Esophagus squamous epithelium (tissue), 5 donors: Measurements from ENCODE around the gene GCDH. TPM values are rescaled to one million over a fixed set of nuclear protein-coding genes. Genes with fewer than 3 reads are reported as not detected.

Experiments used
- DNase-seq: peaks from one replicate; lab custom pipeline; 2025; lab: John Stamatoyannopoulos, UW
- H3K27ac ChIP-seq, 4 donors: fragments of 200-600 bp; sonication (generic); one replicate each; pipeline ENCODE4 v1.5.1; 2016 to 2019; ENCODE audit warnings: mild to moderate bottlenecking in 1 of 4
- H3K27me3 ChIP-seq, 4 donors: fragments of 200-600 bp; sonication (generic); 1 replicate in 3 of 4; 2 replicates in 1 of 4; pipeline versions ENCODE4 v1.5.1 to v1.6.0; 2017 to 2021; ENCODE audit warnings: antibody characterized with exemption in 1 of 4
- H3K36me3 ChIP-seq, 3 donors: fragments of 200-600 bp; sonication (generic); one replicate each; pipeline ENCODE4 v1.5.1; 2016 to 2019
- H3K4me1 ChIP-seq, 3 donors: fragments of 200-600 bp; sonication (generic); one replicate each; pipeline ENCODE4 v1.5.1; 2017 to 2019
- H3K4me3 ChIP-seq, 4 donors: fragments of 200-600 bp; sonication (generic); 1 replicate in 3 of 4; 2 replicates in 1 of 4; pipeline ENCODE4 v1.5.1; 2016 to 2019; ENCODE audit warnings: mild to moderate bottlenecking in 2 of 4, moderate library complexity in 1 of 4
- H3K9me3 ChIP-seq, 3 donors: fragments of 200-600 bp; sonication (generic); one replicate each; pipeline ENCODE4 v1.5.1; 2016 to 2019
- POLR2A ChIP-seq, 4 donors: fragments of 450-650 bp; IDR thresholded peaks; one replicate each; pipeline ENCODE4 v1.6.1; 2017; ENCODE audit warnings: antibody characterized with exemption in 4 of 4, mild to moderate bottlenecking in 4 of 4, moderate library complexity in 3 of 4
- WGBS, 2 donors: methylation state at CpG; one replicate each; pipeline ENCODE4 v1.1.5; 2018; 5-methylcytosine and 5-hydroxymethylcytosine counted together
- intact Hi-C: fragments of 100-400 bp; cut with DNase I; formaldehyde crosslinking; loops from one replicate; pipeline ENCODE4 v1.15.0; 2022
- total RNA-seq, 4 donors: library from RNA; depleted of rRNA; stranded (reverse); fragments of >200 nt; gene quantifications; one replicate each; pipeline ENCODE4 v1.1.0, GENCODE V29; 2016
- TF ChIP-seq, protein P1 (sequence below), 6 experiments: fragments of 450-650 bp in 4 of 6; fragments of 200-600 bp in 2 of 6; sonication (generic) in 2 of 6; IDR thresholded peaks; one replicate each; pipeline ENCODE4 v1.5.1; 2016 to 2019; ENCODE audit warnings: antibody characterized with exemption in 6 of 6, mild to moderate bottlenecking in 4 of 6, moderate library complexity in 4 of 6
- donor health status: DM: yes; HTN: yes; CAD: no.

Gene GCDH
- total RNA-seq, 4 donors from 2014 or later = 20.9 to 44.1 (median 34.9) TPM

DNA sequence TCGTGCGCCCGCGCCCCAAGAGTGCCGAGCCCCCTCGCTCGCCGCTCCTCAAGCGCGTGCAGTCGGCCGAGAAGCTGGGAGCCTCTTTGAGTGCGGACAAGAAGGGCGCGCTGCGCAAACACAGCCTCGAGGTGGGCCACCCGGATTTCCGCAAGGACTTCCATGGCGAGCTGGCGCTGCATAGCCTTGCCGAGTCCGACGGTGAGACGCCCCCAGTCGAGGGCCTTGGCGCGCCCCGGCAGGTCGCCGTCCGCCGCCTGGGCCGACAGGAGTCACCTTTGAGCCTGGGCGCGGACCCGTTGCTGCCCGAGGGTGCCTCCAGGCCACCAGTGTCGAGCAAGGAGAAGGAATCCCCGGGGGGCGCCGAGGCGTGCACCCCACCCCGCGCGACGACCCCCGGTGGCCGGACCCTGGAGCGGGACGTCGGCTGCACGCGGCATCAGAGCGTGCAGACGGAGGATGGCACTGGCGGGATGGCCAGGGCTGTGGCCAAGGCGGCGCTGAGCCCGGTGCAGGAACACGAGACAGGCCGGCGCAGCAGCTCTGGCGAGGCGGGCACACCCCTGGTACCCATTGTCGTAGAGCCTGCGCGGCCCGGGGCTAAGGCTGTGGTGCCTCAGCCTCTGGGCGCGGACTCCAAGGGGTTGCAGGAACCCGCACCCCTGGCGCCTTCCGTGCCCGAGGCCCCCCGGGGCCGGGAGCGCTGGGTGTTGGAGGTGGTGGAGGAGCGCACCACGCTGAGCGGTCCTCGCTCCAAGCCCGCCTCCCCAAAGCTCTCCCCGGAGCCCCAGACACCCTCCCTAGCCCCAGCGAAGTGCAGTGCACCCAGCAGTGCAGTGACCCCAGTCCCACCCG, 16.8 kb upstream of the GCDH start:
- intact Hi-C loops = no loop called here
- Histone ChIP-seq H3K27ac (no peak overlapping the region), H3K9me3 (no peaks in the 10 kb centered on the region), H3K4me1 (peaks cover 0 to 8% (median 6%) of the 10 kb centered on the region in 3 donors), H3K27me3 (no peaks in the 10 kb centered on the region), H3K4me3 (peak overlapping the region in 3 of 4 donors; percentile 23 to 49 (median 30)), H3K36me3 (peaks cover 14 to 52% (median 16%) of the 10 kb centered on the region in 3 donors)
- TF ChIP-seq POLR2A (IDR thresholded peaks at IDR 0.05) = no peak
- TF ChIP-seq, protein P1, sequence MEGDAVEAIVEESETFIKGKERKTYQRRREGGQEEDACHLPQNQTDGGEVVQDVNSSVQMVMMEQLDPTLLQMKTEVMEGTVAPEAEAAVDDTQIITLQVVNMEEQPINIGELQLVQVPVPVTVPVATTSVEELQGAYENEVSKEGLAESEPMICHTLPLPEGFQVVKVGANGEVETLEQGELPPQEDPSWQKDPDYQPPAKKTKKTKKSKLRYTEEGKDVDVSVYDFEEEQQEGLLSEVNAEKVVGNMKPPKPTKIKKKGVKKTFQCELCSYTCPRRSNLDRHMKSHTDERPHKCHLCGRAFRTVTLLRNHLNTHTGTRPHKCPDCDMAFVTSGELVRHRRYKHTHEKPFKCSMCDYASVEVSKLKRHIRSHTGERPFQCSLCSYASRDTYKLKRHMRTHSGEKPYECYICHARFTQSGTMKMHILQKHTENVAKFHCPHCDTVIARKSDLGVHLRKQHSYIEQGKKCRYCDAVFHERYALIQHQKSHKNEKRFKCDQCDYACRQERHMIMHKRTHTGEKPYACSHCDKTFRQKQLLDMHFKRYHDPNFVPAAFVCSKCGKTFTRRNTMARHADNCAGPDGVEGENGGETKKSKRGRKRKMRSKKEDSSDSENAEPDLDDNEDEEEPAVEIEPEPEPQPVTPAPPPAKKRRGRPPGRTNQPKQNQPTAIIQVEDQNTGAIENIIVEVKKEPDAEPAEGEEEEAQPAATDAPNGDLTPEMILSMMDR (IDR thresholded peaks at IDR 0.05) = no peak
- no peak for DNase-seq
- WGBS, 2 donors = 65 to 92% methylated on average over 2 to 16 of the region's 86 CpGs

DNA sequence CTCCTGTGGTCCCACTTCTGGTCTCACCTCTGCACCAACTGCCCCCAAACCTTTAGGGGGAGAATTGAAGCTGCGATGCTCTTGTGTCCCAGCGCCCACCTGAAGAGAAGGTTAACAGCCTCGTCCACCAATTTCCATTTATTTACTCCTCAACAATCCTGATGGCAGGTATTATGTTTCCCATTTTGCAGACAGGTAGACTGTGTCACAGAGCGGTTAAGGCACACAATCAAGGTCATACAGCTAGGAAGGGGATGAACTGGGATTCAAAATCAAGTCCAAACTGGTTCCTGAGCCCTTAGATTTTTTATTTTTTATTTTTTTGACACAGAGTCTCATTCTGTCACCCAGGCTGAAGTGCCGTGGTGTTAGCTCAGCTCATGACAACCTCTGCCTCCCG, 15.9 kb upstream of the GCDH start:
- Histone ChIP-seq H3K36me3 (peaks cover 14 to 52% (median 16%) of the 10 kb centered on the region in 3 donors), H3K4me3 (no peak overlapping the region), H3K27ac (no peak overlapping the region), H3K9me3 (no peaks in the 10 kb centered on the region), H3K27me3 (no peaks in the 10 kb centered on the region), H3K4me1 (peaks cover 1 to 15% (median 6%) of the 10 kb centered on the region in 3 donors)
- no peak for DNase-seq
- TF ChIP-seq, protein P1 (IDR thresholded peaks at IDR 0.05) = no peak
- TF ChIP-seq POLR2A (IDR thresholded peaks at IDR 0.05) = no peak
- intact Hi-C loops = no loop called here
- WGBS, 2 donors = 93 to 96% methylated on average over 6 of the region's 6 CpGs

DNA sequence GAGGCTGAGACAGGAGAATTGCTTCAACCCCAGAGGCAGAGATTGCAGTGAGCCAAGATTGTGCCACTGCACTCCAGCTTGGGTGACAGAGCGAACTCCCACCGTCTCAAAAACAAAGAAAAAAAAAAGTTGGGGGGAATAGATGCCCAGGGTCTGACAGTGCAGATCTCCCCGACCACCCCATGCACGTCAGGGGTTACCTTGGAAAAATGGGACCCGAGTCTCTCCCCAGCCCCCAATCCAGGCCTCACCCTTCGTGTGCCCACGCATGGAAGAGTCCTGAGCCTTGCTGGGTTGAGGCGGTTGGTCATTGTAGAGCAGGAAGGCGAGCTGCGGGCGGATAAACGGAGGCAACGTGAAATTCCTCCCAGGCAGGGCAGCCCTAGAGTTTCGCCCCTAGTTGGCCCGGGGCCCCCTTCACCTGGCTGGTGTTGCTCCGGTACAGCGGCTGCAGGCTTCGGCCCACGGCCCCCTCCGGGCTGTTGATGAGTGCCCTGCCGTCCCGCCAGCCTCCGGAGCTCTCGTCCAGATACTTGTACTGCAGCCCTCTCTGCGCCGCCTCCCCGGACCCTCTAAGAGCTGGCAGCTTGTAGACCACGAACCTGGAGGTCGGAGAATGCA, 10.3 kb upstream of the GCDH start:
- peaks cover 10 to 39% (median 15%) of the 10 kb centered on the region in 3 donors for H3K4me1 ChIP-seq
- H3K36me3 ChIP-seq = peaks cover 14 to 32% (median 16%) of the 10 kb centered on the region in 3 donors
- H3K27ac ChIP-seq = peak overlapping the region; percentile 84 to 96 (median 94)
- H3K4me3 ChIP-seq = peak overlapping the region; percentile 52 to 98 (median 82)
- intact Hi-C loops = no loop called here
- peaks cover 0 to 17% (median 14%) of the 10 kb centered on the region in 3 donors for H3K9me3 ChIP-seq
- no peak for TF ChIP-seq POLR2A (IDR thresholded peaks at IDR 0.05)
- TF ChIP-seq, protein P1 (IDR thresholded peaks at IDR 0.05) = no peak
- DNase-seq = no peak
- peaks cover 0 to 20% (median 0%) of the 10 kb centered on the region in 4 donors for H3K27me3 ChIP-seq
- 33% methylated on average over 3 to 9 of the region's 29 CpGs for WGBS, 2 donors

DNA sequence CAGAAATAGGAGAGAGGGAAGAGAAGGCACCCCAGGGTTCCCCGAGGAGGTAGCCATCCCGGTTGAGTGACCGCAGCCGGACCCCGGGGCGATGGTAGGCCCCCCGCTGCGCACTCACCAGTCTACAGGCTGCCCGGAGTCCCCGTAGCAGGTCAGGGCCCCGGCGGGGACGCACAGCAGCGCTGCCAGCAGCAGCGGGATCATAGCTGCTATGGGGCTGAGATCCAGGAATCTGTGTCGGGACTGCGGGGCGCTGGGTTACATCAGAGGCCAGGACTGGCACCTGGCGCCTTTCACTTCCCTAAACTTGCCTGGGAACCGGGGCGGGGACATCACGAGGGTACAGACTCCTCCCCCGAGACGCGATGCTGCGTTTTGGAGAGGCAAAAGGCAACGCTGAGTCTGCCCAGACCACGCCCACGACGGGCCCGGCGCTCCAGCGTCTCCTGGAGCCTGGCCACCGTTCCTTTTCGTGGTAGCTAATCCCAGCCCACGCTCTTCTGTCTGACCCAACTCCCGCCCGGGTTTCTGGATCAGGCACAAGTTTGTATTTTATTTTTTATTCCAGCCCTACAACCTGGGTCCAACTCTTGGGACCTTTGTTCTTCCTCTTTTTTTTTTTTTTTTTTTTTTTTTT, 9.7 kb upstream of the GCDH start, which contains the start of gene DNASE2:
Gene DNASE2 (minus strand): TSS at position 278 of the 637 bp plus-strand sequence. CDS start 74 bp downstream, at position 204.
- Histone ChIP-seq H3K36me3 (peaks cover 14 to 26% (median 16%) of the 10 kb centered on the region in 3 donors), H3K4me1 (peaks cover 14 to 44% (median 20%) of the 10 kb centered on the region in 3 donors), H3K9me3 (peaks cover 0 to 17% (median 14%) of the 10 kb centered on the region in 3 donors), H3K4me3 (peak within 1 kb of the TSS; percentile 52 to 98 (median 82)), H3K27me3 (peaks cover 0 to 26% (median 0%) of the 10 kb centered on the region in 4 donors), H3K27ac (peak within 1 kb of the TSS; percentile 84 to 96 (median 94))
- intact Hi-C loops = no loop called here
- 0% methylated on average over 12 of the region's 38 CpGs for WGBS, 2 donors
- peak; percentile 86 for DNase-seq
- peak in 3 of 4 donors; percentile 61 to 93 (median 83) for TF ChIP-seq POLR2A (IDR thresholded peaks at IDR 0.05)
- TF ChIP-seq, protein P1 (IDR thresholded peaks at IDR 0.05) = peak in 1 of 6 experiments; percentile 9
